T-cell (primary cell): ENCODE data around the gene B9D1. TPM values are rescaled to one million over a fixed set of nuclear protein-coding genes. Genes with fewer than 3 reads are reported as not detected.

ENCODE experiments used
- ATAC-seq, 4 experiments: fragments of 200-7000 bp in 3 of 4; fragments of 150-1000 bp in 1 of 4; cut with Tn5 transposase; replicated peaks in 1 of 4; 1 replicate in 3 of 4; 2 replicates in 1 of 4; pipeline ENCODE4 v1.10.0; 2021; ENCODE audit warnings: moderate library complexity in 3 of 4, mild to moderate bottlenecking in 2 of 4, moderate number of reproducible peaks in 1 of 4
- CTCF ChIA-PET, 2 donors: fragments of 300-600 bp; sonication (Branson Sonifier 250); formaldehyde crosslinking; loops; one replicate each; lab custom pipeline; 2022; ENCODE audit warnings: antibody characterized with exemption in 2 of 2; lab: Charles Lee
- POLR2A ChIA-PET, 2 donors: fragments of 300-600 bp; sonication (Branson Sonifier 250); formaldehyde crosslinking; loops; one replicate each; lab custom pipeline; 2022; ENCODE audit warnings: antibody characterized with exemption in 2 of 2; lab: Charles Lee
- DNase-seq, 35 experiments: peaks; one replicate each; pipeline versions ENCODE4 v3.0.0 to v3.0.0-alpha.2; 2013 to 2023
- H3K27ac ChIP-seq: one replicate; pipeline ENCODE4 v1.5.1; 2013; ENCODE audit warnings: low read length
- H3K27me3 ChIP-seq, 2 experiments: replicated peaks in 1 of 2; 1 replicate in 1 of 2; 2 replicates in 1 of 2; pipeline versions ENCODE4 v1.6.1 to v1.7.0; 2013; ENCODE audit warnings: low read length in 1 of 2, mixed read lengths in 1 of 2; ENCODE audit not compliant: control insufficient read depth in 2 of 2, insufficient read depth in 2 of 2; ENCODE audit errors: extremely low read depth in 1 of 2
- H3K36me3 ChIP-seq, 2 donors: 1 replicate in 1 of 2; 2 replicates in 1 of 2; pipeline versions ENCODE4 v1.6.1 to v1.7.0; 2013; ENCODE audit warnings: low read length in 1 of 2; ENCODE audit not compliant: control insufficient read depth in 2 of 2, insufficient read depth in 1 of 2; ENCODE audit errors: extremely low read depth in 1 of 2
- H3K4me1 ChIP-seq, 2 experiments: 1 replicate in 1 of 2; 2 replicates in 1 of 2; pipeline versions ENCODE4 v1.6.1 to v1.7.0; 2013; ENCODE audit warnings: low read length in 2 of 2, mixed read lengths in 1 of 2; ENCODE audit not compliant: insufficient read depth in 2 of 2, control insufficient read depth in 1 of 2; ENCODE audit errors: extremely low read depth in 1 of 2
- H3K4me3 ChIP-seq, 2 donors: 1 replicate in 1 of 2; 2 replicates in 1 of 2; pipeline versions ENCODE4 v1.5.1 to v1.7.0; 2013; ENCODE audit warnings: mild to moderate bottlenecking in 2 of 2, low read length in 1 of 2, moderate library complexity in 1 of 2; ENCODE audit not compliant: control insufficient read depth in 1 of 2; ENCODE audit errors: extremely low read depth in 1 of 2
- H3K9me3 ChIP-seq: 2 replicates; pipeline ENCODE4 v1.7.0; 2013
- H3K27ac Mint-ChIP-seq, 2 donors: one replicate each; pipeline ENCODE4 v1.8.0; 2020 to 2021; ENCODE audit warnings: mild to moderate bottlenecking in 2 of 2, mixed read lengths in 2 of 2
- H3K27me3 Mint-ChIP-seq, 2 donors: one replicate each; pipeline ENCODE4 v1.8.0; 2021 to 2022; ENCODE audit warnings: mixed read lengths in 2 of 2
- H3K36me3 Mint-ChIP-seq: one replicate; pipeline ENCODE4 v1.8.0; 2021; ENCODE audit warnings: mixed read lengths
- H3K4me1 Mint-ChIP-seq, 3 donors: one replicate each; pipeline ENCODE4 v1.8.0; 2020 to 2022; ENCODE audit warnings: mixed read lengths in 3 of 3, mild to moderate bottlenecking in 1 of 3
- H3K4me3 Mint-ChIP-seq, 3 donors: one replicate each; pipeline ENCODE4 v1.8.0; 2020 to 2022; ENCODE audit warnings: mild to moderate bottlenecking in 3 of 3, mixed read lengths in 3 of 3, moderate library complexity in 3 of 3
- H3K9me3 Mint-ChIP-seq, 3 donors: one replicate each; pipeline ENCODE4 v1.8.0; 2020 to 2022; ENCODE audit warnings: mixed read lengths in 3 of 3
- WGBS: methylation state at CpG from one replicate; pipeline ENCODE4 v1.1.5; 2013; ENCODE audit warnings: missing lambda C conversion rate; ENCODE audit not compliant: insufficient coverage; 5-methylcytosine and 5-hydroxymethylcytosine counted together
- total RNA-seq, 35 experiments: library from RNA in 6 of 35; stranded (reverse) in 6 of 35; fragments of 120-200 nt in 1 of 35; gene quantifications; one replicate each; pipeline versions ENCODE4 v1.2.1 to v1.2.4 and lab custom pipeline; 2013 to 2026

B9D1 gene
- total RNA-seq, 5 donors from 2014 or later (not counting 1 experiment from before 2014, with no cell fraction given) = 1.2 to 2.5 (median 2.1) TPM

DNA sequence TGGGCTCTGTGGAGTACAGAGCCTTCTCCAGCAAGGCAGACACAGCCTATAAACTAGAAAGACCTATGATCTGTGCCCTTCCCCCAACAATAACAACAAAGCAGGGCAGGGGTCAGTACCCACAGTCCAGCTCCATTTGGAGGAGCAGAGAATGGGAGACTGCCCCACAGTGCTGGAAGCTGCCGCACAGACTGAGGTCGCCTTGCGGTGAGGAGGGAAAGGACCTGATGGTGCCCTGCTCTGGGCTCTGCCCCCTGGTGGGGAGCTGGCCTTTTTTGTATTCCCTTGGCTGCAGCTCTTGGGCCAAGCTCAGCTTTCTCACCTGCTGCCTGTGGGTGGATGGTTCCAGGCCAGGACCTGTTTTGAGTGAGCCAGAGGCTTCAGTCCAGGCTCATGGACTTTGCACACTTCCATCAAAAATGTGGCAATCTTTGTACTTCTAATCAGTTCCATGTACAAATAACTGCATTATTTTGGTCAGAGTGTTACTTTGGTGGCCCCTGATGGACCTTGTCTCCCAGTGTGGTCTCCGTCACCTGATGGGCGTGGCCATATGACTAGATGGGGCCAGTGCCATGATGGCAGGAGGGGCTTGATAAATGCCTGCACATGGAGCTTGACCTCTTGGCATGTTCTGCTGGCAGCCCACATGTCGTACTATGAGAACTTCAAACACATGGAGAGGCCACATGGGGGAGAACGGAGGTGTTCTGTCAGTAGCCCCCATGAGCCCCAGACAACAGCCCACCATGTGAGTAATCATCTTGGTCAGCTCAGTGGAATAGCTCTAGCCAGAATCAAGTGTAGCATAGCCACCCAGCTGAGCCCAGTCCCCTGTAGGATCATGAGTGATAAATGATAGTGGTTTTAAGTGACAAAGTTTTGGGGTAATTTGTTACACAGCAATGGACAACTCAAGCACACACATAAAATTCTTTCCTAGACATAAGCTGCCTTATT is 24.2 kb downstream of the B9D1 start:
- Histone ChIP-seq H3K27me3 (peaks cover 0 to 54% of the 10 kb centered on the region in 2 experiments), H3K27ac (no peak overlapping the region), H3K36me3 (no peaks in the 10 kb centered on the region), H3K4me3 (no peak overlapping the region), H3K9me3 (no peaks in the 10 kb centered on the region), H3K4me1 (peaks cover 0 to 3% of the 10 kb centered on the region in 2 experiments)
- no peak overlapping the region for H3K4me3 Mint-ChIP-seq
- 61% methylated on average over 6 of the region's 7 CpGs for WGBS
- H3K27me3 Mint-ChIP-seq = peaks cover 23 to 25% of the 10 kb centered on the region in 2 donors
- no peaks in the 10 kb centered on the region for H3K9me3 Mint-ChIP-seq
- peak; percentile 80 to 99 (median 86) for ATAC-seq
- ChIA-PET POLR2A (no interaction called here), CTCF (interaction anchor here (0.8 to 1.2 kb wide), 3 partner anchors 27 to 110 kb away, joined by 3 to 5 read pairs (median 5); no protein-coding TSS in a partner anchor)
- H3K36me3 Mint-ChIP-seq = no peaks in the 10 kb centered on the region
- H3K27ac Mint-ChIP-seq = no peak overlapping the region
- peak; percentile 26 to 79 (median 60) for DNase-seq
- no peaks in the 10 kb centered on the region for H3K4me1 Mint-ChIP-seq

DNA sequence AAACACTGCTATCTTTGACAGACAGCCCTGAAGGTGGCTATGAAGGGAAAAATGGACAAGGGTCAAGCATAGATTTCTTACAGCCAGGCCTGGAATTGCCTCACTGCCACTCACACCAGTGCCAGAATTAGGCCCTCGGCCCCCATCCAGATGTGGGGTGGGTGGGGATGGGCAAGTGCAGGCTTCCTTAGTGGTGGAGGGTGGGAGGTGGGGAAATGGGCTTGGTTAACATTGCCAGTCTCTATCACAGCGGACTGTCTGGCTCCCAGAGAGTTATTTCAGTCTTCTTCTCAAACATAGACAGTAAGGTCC is 24.9 kb downstream of the B9D1 start:
- Mint-ChIP-seq H3K9me3 (no peaks in the 10 kb centered on the region), H3K27me3 (peaks cover 23 to 25% of the 10 kb centered on the region in 2 donors), H3K4me3 (no peak overlapping the region), H3K27ac (no peak overlapping the region), H3K36me3 (no peaks in the 10 kb centered on the region), H3K4me1 (no peaks in the 10 kb centered on the region)
- no peak for ATAC-seq
- no CpG with 5 or more reads among the region's 2 CpGs for WGBS
- Histone ChIP-seq H3K4me1 (peaks cover 0 to 3% of the 10 kb centered on the region in 2 experiments), H3K4me3 (no peak overlapping the region), H3K27me3 (peaks cover 0 to 57% of the 10 kb centered on the region in 2 experiments), H3K9me3 (no peaks in the 10 kb centered on the region), H3K27ac (no peak overlapping the region), H3K36me3 (no peaks in the 10 kb centered on the region)
- no peak for DNase-seq
- ChIA-PET CTCF (interaction anchor here (1.2 kb wide), 2 partner anchors 27 to 110 kb away, joined by 3 to 5 read pairs; no protein-coding TSS in a partner anchor), POLR2A (no interaction called here)

DNA sequence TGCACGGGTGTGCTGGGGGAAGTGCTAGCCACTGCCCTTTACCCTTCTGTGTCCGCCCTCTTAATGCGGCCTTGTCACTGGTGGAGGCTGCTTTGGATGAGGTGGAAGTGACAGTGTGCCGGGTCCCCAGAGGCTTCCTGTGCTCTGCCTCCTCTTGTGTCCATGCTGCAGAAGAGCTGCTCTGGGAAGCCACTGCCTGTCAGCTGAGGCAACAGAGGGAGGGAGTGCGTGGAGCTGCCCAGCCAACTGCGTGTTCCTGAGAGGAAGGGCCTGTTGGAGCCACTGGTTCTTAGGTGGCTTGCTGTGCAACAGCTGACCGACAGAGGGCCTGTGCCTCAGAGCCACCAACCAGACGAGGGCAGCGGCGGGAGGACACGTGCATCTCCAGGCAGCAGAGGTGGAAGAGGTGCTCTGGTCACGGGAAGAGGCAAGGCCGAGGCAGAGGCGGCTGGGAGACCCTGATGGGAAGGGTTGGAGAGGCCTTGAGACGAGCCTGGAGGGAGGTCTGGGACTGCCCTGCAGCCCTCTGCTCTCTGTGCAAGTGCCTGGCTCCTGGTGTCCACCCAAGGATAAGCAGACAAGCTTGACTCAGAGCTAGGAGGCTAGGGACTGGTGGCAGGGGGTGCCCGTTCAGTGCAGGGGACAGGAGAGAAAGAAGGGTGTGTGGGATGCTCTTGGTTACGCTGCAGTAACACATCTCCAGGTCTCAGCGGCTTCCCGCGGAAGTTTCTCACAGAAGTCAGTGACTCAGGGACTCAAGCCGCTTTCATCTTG is 25.4 kb downstream of the B9D1 start:
- Mint-ChIP-seq H3K36me3 (no peaks in the 10 kb centered on the region), H3K9me3 (no peaks in the 10 kb centered on the region), H3K27me3 (peaks cover 22 to 24% of the 10 kb centered on the region in 2 donors), H3K4me3 (no peak overlapping the region), H3K4me1 (no peaks in the 10 kb centered on the region), H3K27ac (no peak overlapping the region)
- Histone ChIP-seq H3K27ac (no peak overlapping the region), H3K4me3 (no peak overlapping the region), H3K36me3 (no peaks in the 10 kb centered on the region), H3K4me1 (peaks cover 0 to 3% of the 10 kb centered on the region in 2 experiments), H3K27me3 (peaks cover 0 to 51% of the 10 kb centered on the region in 2 experiments), H3K9me3 (no peaks in the 10 kb centered on the region)
- WGBS = 87% methylated on average over 19 of the region's 21 CpGs
- DNase-seq (peak in 1 of 35 experiments; percentile 13), ATAC-seq (no peak)
- ChIA-PET POLR2A (no interaction called here), CTCF (interaction anchor here (1.2 kb wide), 2 partner anchors 28 to 111 kb away, joined by 3 to 5 read pairs; no protein-coding TSS in a partner anchor)

- ATAC-seq (no peak), DNase-seq (no peak)
- peaks cover 0 to 43% of the 10 kb centered on the region in 2 experiments for H3K27me3 ChIP-seq
- H3K27ac ChIP-seq = no peak overlapping the region
- no peak overlapping the region for H3K4me3 ChIP-seq
- no peaks in the 10 kb centered on the region for H3K36me3 Mint-ChIP-seq
- no peak overlapping the region for H3K4me3 Mint-ChIP-seq
- peaks cover 0 to 3% of the 10 kb centered on the region in 2 experiments for H3K4me1 ChIP-seq
- ChIA-PET CTCF (no interaction called here), POLR2A (interaction anchor here in 1 of 2 donors (0.6 kb wide), 1 partner anchor 88 kb away, joined by 4 read pairs; no protein-coding TSS in a partner anchor)
- H3K9me3 ChIP-seq = no peaks in the 10 kb centered on the region
- no peaks in the 10 kb centered on the region for H3K9me3 Mint-ChIP-seq
- H3K4me1 Mint-ChIP-seq = no peaks in the 10 kb centered on the region
- no peak overlapping the region for H3K27ac Mint-ChIP-seq
- peaks cover 11 to 14% of the 10 kb centered on the region in 2 donors for H3K27me3 Mint-ChIP-seq
- 86% methylated on average over 12 of the region's 18 CpGs for WGBS
- no peaks in the 10 kb centered on the region for H3K36me3 ChIP-seq
Measured at GRCh38 chr17:19335951-19336631, 26.4 kb downstream of the B9D1 start.

GRCh38 chr17:19334331-19334730 is 28.2 kb downstream of the B9D1 start:
- CTCF ChIA-PET = no interaction called here
- Mint-ChIP-seq H3K36me3 (no peaks in the 10 kb centered on the region), H3K27me3 (peaks cover 6 to 7% of the 10 kb centered on the region in 2 donors), H3K4me3 (no peak overlapping the region), H3K9me3 (no peaks in the 10 kb centered on the region), H3K27ac (no peak overlapping the region), H3K4me1 (no peaks in the 10 kb centered on the region)
- H3K27me3 ChIP-seq = peaks cover 0 to 43% of the 10 kb centered on the region in 2 experiments
- H3K4me3 ChIP-seq = no peak overlapping the region
- ATAC-seq (no peak), DNase-seq (peak in 1 of 35 experiments; percentile 8)
- no peak overlapping the region for H3K27ac ChIP-seq
- peaks cover 0 to 3% of the 10 kb centered on the region in 2 experiments for H3K4me1 ChIP-seq
- 50% methylated on average over 1 of the region's 6 CpGs for WGBS
- POLR2A ChIA-PET = no interaction called here
- H3K36me3 ChIP-seq = no peaks in the 10 kb centered on the region
- H3K9me3 ChIP-seq = no peaks in the 10 kb centered on the region
